HCT116 (cell line): ENCODE measurements around the gene FOS. TPM values are rescaled to one million over a fixed set of nuclear protein-coding genes. Genes with fewer than 3 reads are reported as not detected.

Experiments
- ATAC-seq: fragments of 200-7000 bp; cut with Tn5 transposase; 2 replicates; pipeline ENCODE4 v1.9.1; 2020; ENCODE audit warnings: mild to moderate bottlenecking, moderate library complexity
- BruUV-seq: library from RNA; stranded (reverse); fragments of 400-500 nt; replicated peaks from 2 replicates; lab custom pipeline; 2021; lab: Mats Ljungman, UMichigan
- CTCF ChIA-PET: fragments of 300-600 bp; sonication (Branson Sonifier 250); formaldehyde crosslinking; loops from one replicate; lab custom pipeline; 2021; ENCODE audit warnings: antibody characterized with exemption; lab: Charles Lee
- POLR2A ChIA-PET: fragments of 300-600, 350-600 bp; sonication (Branson Sonifier 250); formaldehyde crosslinking; loops from one replicate; lab custom pipeline; 2021; ENCODE audit warnings: antibody characterized with exemption; lab: Charles Lee
- RAD21 ChIA-PET, 2 experiments: fragments of 300-600 bp; sonication (Branson Sonifier 250); formaldehyde crosslinking; loops; one replicate each; lab custom pipeline; 2023; ENCODE audit warnings: low total read pairs in 2 of 2; ENCODE audit not compliant: uncharacterized antibody in 2 of 2, unreplicated experiment in 2 of 2, low non-redundant PET in 1 of 2; lab: Charles Lee
- DNase-seq: peaks from one replicate; pipeline ENCODE4 v3.0.0-alpha.2; 2010; ENCODE audit warnings: low read depth, low spot score
- H2AFZ ChIP-seq: fragments of 200-600 bp; shearing (Covaris generic), sonication (generic); 2 replicates; pipeline ENCODE4 v1.6.1; 2017; ENCODE audit warnings: low read depth, mixed run types, mixed read lengths, antibody characterized with exemption, low read length; ENCODE audit not compliant: poor library complexity, severe bottlenecking
- H3K27ac ChIP-seq: 2 replicates; pipeline ENCODE4 v1.5.1; 2012; ENCODE audit warnings: low read depth, low read length
- H3K27me3 ChIP-seq: fragments of 200-600 bp; sonication (generic); 2 replicates; pipeline ENCODE4 v1.6.1; 2016; ENCODE audit warnings: mixed run types, low read length, mixed read lengths; ENCODE audit not compliant: insufficient read depth
- H3K36me3 ChIP-seq, 2 experiments: fragments of 200-500 bp in 1 of 2; fragments of 200-600 bp in 1 of 2; sonication (Bioruptor generic) in 1 of 2; sonication (generic) in 1 of 2; 2 replicates each; pipeline versions ENCODE4 v1.5.1 to v1.6.1; 2014 to 2016; ENCODE audit warnings: low read length in 2 of 2, inconsistent platforms in 1 of 2, mixed read lengths in 1 of 2, mixed run types in 1 of 2; ENCODE audit not compliant: insufficient read depth in 2 of 2, control insufficient read depth in 1 of 2
- H3K4me1 ChIP-seq, 2 experiments: fragments of 200-600 bp in 1 of 2; sonication (generic) in 1 of 2; 2 replicates each; pipeline versions ENCODE4 v1.5.1 to v1.6.1; 2012 to 2017; ENCODE audit warnings: low read length in 2 of 2, inconsistent platforms in 1 of 2, mild to moderate bottlenecking in 1 of 2, mixed read lengths in 1 of 2, mixed run types in 1 of 2, moderate library complexity in 1 of 2; ENCODE audit not compliant: insufficient read depth in 2 of 2, control insufficient read depth in 1 of 2
- H3K4me2 ChIP-seq: fragments of 200-600 bp; sonication (generic); 2 replicates; pipeline ENCODE4 v1.6.1; 2017; ENCODE audit warnings: mixed run types, low read length, mixed read lengths
- H3K4me3 ChIP-seq, 2 experiments: fragments of 200-600 bp in 1 of 2; sonication (generic) in 1 of 2; replicated peaks in 1 of 2; 2 replicates each; pipeline ENCODE4 v1.5.1; 2011 to 2016; ENCODE audit warnings: low read length in 2 of 2, control low read depth in 1 of 2, low read depth in 1 of 2, mild to moderate bottlenecking in 1 of 2, mixed read lengths in 1 of 2, mixed run types in 1 of 2
- H3K79me2 ChIP-seq: fragments of 200-600 bp; sonication (generic); 2 replicates; pipeline ENCODE4 v1.6.1; 2017; ENCODE audit warnings: mild to moderate bottlenecking, mixed run types, low read length, moderate library complexity, mixed read lengths; ENCODE audit not compliant: insufficient read depth
- H3K9ac ChIP-seq: fragments of 200-600 bp; sonication (generic); 2 replicates; pipeline ENCODE4 v1.6.1; 2016; ENCODE audit warnings: low read length, mixed read lengths
- H3K9me2 ChIP-seq: fragments of 200-600 bp; sonication (generic), shearing (Covaris generic); 2 replicates; pipeline ENCODE4 v1.6.1; 2017; ENCODE audit warnings: mixed run types, mild to moderate bottlenecking, moderate library complexity; ENCODE audit not compliant: insufficient read depth
- H3K9me3 ChIP-seq, 2 experiments: fragments of 200-500 bp in 1 of 2; fragments of 200-600 bp in 1 of 2; sonication (Bioruptor generic) in 1 of 2; sonication (generic) in 1 of 2; 2 replicates each; pipeline ENCODE4 v1.6.1; 2014 to 2017; ENCODE audit warnings: low read length in 2 of 2, mixed read lengths in 2 of 2, inconsistent platforms in 1 of 2, low read depth in 1 of 2, mild to moderate bottlenecking in 1 of 2, mixed run types in 1 of 2, moderate library complexity in 1 of 2; ENCODE audit not compliant: control insufficient read depth in 1 of 2, insufficient read depth in 1 of 2
- H4K20me1 ChIP-seq: fragments of 200-600 bp; sonication (generic), shearing (Covaris generic); 2 replicates; pipeline ENCODE4 v1.6.1; 2017; ENCODE audit warnings: mixed run types, mild to moderate bottlenecking, moderate library complexity; ENCODE audit not compliant: insufficient read depth
- ATF3 ChIP-seq: IDR thresholded peaks from 2 replicates; pipeline ENCODE4 v1.6.1; 2012
- CBX3 ChIP-seq: IDR thresholded peaks from 2 replicates; pipeline ENCODE4 v1.6.1; 2012; ENCODE audit warnings: low read depth
- CEBPB ChIP-seq: IDR thresholded peaks from 2 replicates; pipeline ENCODE4 v1.6.1; 2012; ENCODE audit warnings: low read depth
- ELF1 ChIP-seq: IDR thresholded peaks from 2 replicates; pipeline ENCODE4 v1.6.1; 2012; ENCODE audit warnings: low read depth, borderline replicate concordance
- EZH2phosphoT487 ChIP-seq: fragments of 200-600 bp; IDR thresholded peaks from 2 replicates; pipeline ENCODE4 v1.6.1; 2018; ENCODE audit warnings: antibody characterized with exemption, borderline replicate concordance
- JUND ChIP-seq: IDR thresholded peaks from 2 replicates; pipeline ENCODE4 v1.6.1; 2012
- MAX ChIP-seq: IDR thresholded peaks from 2 replicates; pipeline ENCODE4 v1.6.1; 2012
- POLR2A ChIP-seq: IDR thresholded peaks from 2 replicates; pipeline ENCODE4 v1.7.0; 2011; ENCODE audit warnings: borderline replicate concordance; ENCODE audit not compliant: insufficient read depth, insufficient read length; ENCODE audit errors: extremely low read depth
- SRF ChIP-seq: IDR thresholded peaks from 2 replicates; pipeline ENCODE4 v1.6.1; 2012; ENCODE audit warnings: low read depth
- TCF7L2 ChIP-seq: IDR thresholded peaks from 2 replicates; pipeline ENCODE4 v1.7.0; 2011; ENCODE audit warnings: borderline replicate concordance, inconsistent platforms; ENCODE audit not compliant: insufficient read depth, insufficient read length; ENCODE audit errors: extremely low read depth
- YY1 ChIP-seq: IDR thresholded peaks from 2 replicates; pipeline ENCODE4 v1.6.1; 2011; ENCODE audit warnings: low read length, low read depth, moderate library complexity, mild to moderate bottlenecking; ENCODE audit not compliant: insufficient replicate concordance; ENCODE audit errors: extremely low read depth
- ZBTB33 ChIP-seq: IDR thresholded peaks from 2 replicates; pipeline ENCODE4 v1.6.1; 2011; ENCODE audit warnings: mild to moderate bottlenecking, low read length, moderate library complexity; ENCODE audit not compliant: insufficient replicate concordance; ENCODE audit errors: extremely low read depth
- ZFX ChIP-seq: fragments of 450-650 bp; IDR thresholded peaks from 2 replicates; pipeline ENCODE4 v1.6.1; 2017
- ZNF274 ChIP-seq: fragments of 200-500 bp; sonication (Bioruptor generic); IDR thresholded peaks from 2 replicates; pipeline ENCODE4 v1.6.1; 2014; ENCODE audit warnings: mild to moderate bottlenecking, low read depth, low read length, inconsistent platforms
- intact Hi-C: fragments of 100-400 bp; cut with micrococcal nuclease; formaldehyde crosslinking; loops from 2 replicates; pipeline ENCODE4 v1.10.0; 2022
- total RNA-seq: library from RNA; stranded (reverse); gene quantifications from one replicate; pipeline ENCODE4 v1.2.1, GENCODE V29; 2021; ENCODE audit not compliant: unreplicated experiment

Gene FOS
- total RNA-seq, 1 experiment from 2014 or later: 50.4 TPM

- RAD21 ChIA-PET: no interaction called here
- BruUV-seq: no TSS peak
Observed at GRCh38 chr14:75274899-75275569, 3.6 kb upstream of the FOS start.

More at GRCh38 chr14:75274899-75275569, 3.6 kb upstream of the FOS start:
- CTCF ChIA-PET: no interaction called here
- POLR2A ChIA-PET: no interaction called here
- no peaks in the 10 kb centered on the region for H4K20me1 ChIP-seq
- H3K27ac ChIP-seq: no peak overlapping the region
- H3K36me3 ChIP-seq: peaks cover under 1 to 4% of the 10 kb centered on the region in 2 experiments; a peak in 3 of 4 replicates
- no peaks in the 10 kb centered on the region for H3K9me2 ChIP-seq
- H2AFZ ChIP-seq: no peak overlapping the region
- TF ChIP-seq YY1 (no peak), CBX3 (no peak), TCF7L2 (no peak), EZH2phosphoT487 (no peak), CEBPB (no peak), POLR2A (no peak), MAX (no peak), ZBTB33 (no peak), ZFX (no peak), SRF (no peak), ATF3 (no peak), ELF1 (no peak), ZNF274 (no peak), JUND (no peak)
- H3K4me1 ChIP-seq: peaks cover 10 to 31% of the 10 kb centered on the region in 2 experiments
- DNase-seq (no peak), ATAC-seq (no peak)
- H3K79me2 ChIP-seq: peaks cover 14% of the 10 kb centered on the region
- no peak overlapping the region for H3K4me3 ChIP-seq
- intact Hi-C loops: no loop called here
- no peak overlapping the region for H3K9ac ChIP-seq
- no peak overlapping the region for H3K4me2 ChIP-seq
- no peaks in the 10 kb centered on the region for H3K27me3 ChIP-seq
- H3K9me3 ChIP-seq: no peaks in the 10 kb centered on the region
